ENCODE data around the gene PBOV1.
"Not testable (repeated sequence)": the region's sequence is repeated elsewhere in the genome, so short reads cannot be mapped to it uniquely, and the experiment has no call there.

Gene PBOV1

GRCh38 chr6:138238368-138238767 lies 20.1 kb upstream of the PBOV1 start:
- no peak for DNase-seq (ENCODE audit: low read depth in 2 of 2)

GRCh38 chr6:138237463-138237862 lies 19.2 kb upstream of the PBOV1 start:
- DNase-seq (ENCODE audit: low read depth in 2 of 2) = no peak

- no peak for DNase-seq (ENCODE audit: low read depth in 2 of 2)
These were observed 17.4 kb upstream of the PBOV1 start for GRCh38 chr6:138235693-138236092.

- no peak for DNase-seq (ENCODE audit: low read depth in 2 of 2)
These were observed 16.9 kb upstream of the PBOV1 start for GRCh38 chr6:138235205-138235604.

- DNase-seq (ENCODE audit: low read depth in 2 of 2) = no peak
These were observed 16.1 kb upstream of the PBOV1 start for GRCh38 chr6:138234363-138234762.

GRCh38 chr6:138231381-138231886 lies 13.1 kb upstream of the PBOV1 start:
- no peak for DNase-seq (ENCODE audit: low read depth in 2 of 2)

GRCh38 chr6:138230759-138231380 lies 12.6 kb upstream of the PBOV1 start:
- DNase-seq (ENCODE audit: low read depth in 2 of 2) = no peak

GRCh38 chr6:138230221-138230620 lies 11.9 kb upstream of the PBOV1 start:
- no peak for DNase-seq (ENCODE audit: low read depth in 2 of 2)

GRCh38 chr6:138229663-138230179 lies 11.4 kb upstream of the PBOV1 start:
- DNase-seq (ENCODE audit: low read depth in 2 of 2) = no peak

- DNase-seq (ENCODE audit: low read depth in 2 of 2) = no peak
These were observed 10.8 kb upstream of the PBOV1 start for GRCh38 chr6:138229072-138229471.

GRCh38 chr6:138227316-138227781 lies 9.1 kb upstream of the PBOV1 start:
- DNase-seq (ENCODE audit: low read depth in 2 of 2) = no peak

- DNase-seq (ENCODE audit: low read depth in 2 of 2) = no peak
These were observed 8.5 kb upstream of the PBOV1 start for GRCh38 chr6:138226700-138227315.

GRCh38 chr6:138225953-138226352 lies 7.7 kb upstream of the PBOV1 start:
- DNase-seq (ENCODE audit: low read depth in 2 of 2) = no peak

GRCh38 chr6:138222901-138223546 lies 4.7 kb upstream of the PBOV1 start:
- no peak for DNase-seq (ENCODE audit: low read depth in 2 of 2)

GRCh38 chr6:138219901-138220300 lies 1.6 kb upstream of the PBOV1 start:
- no peak for DNase-seq (ENCODE audit: low read depth in 2 of 2)

GRCh38 chr6:138219398-138219797 lies 1.1 kb upstream of the PBOV1 start:
- DNase-seq (ENCODE audit: low read depth in 2 of 2) = no peak

- no peak for DNase-seq (ENCODE audit: low read depth in 2 of 2)
These were observed 3.1 kb downstream of the PBOV1 start for GRCh38 chr6:138215093-138215782.

GRCh38 chr6:138212530-138212929 lies 5.8 kb downstream of the PBOV1 start:
- not testable (repeated sequence) for DNase-seq (ENCODE audit: low read depth in 2 of 2)

GRCh38 chr6:138211601-138212000 lies 6.7 kb downstream of the PBOV1 start:
- no peak for DNase-seq (ENCODE audit: low read depth in 2 of 2)

- DNase-seq (ENCODE audit: low read depth in 2 of 2) = no peak
These were observed 7.2 kb downstream of the PBOV1 start for GRCh38 chr6:138211048-138211581.

GRCh38 chr6:138206862-138207261 lies 11.4 kb downstream of the PBOV1 start:
- DNase-seq (ENCODE audit: low read depth in 2 of 2) = no peak
